Natural killer cell (primary cell): ENCODE data around the gene NPFFR1. TPM values are rescaled to one million over a fixed set of nuclear protein-coding genes. Genes with fewer than 3 reads are reported as not detected.

Experiments used
- ATAC-seq, 3 donors: fragments of 150-1000 bp in 2 of 3; fragments of 200-7000 bp in 1 of 3; cut with Tn5 transposase; 1 replicate in 1 of 3; 2 replicates in 2 of 3; pipeline ENCODE4 v1.10.0; 2021; ENCODE audit warnings: mild to moderate bottlenecking in 2 of 3, moderate library complexity in 2 of 3
- DNase-seq, 2 donors: peaks; one replicate each; pipeline versions ENCODE4 v3.0.0 to v3.0.0-alpha.2; 2013 to 2021; ENCODE audit warnings: mixed read lengths in 1 of 2
- H3K27ac ChIP-seq: one replicate; pipeline ENCODE4 v1.5.1; 2013; ENCODE audit warnings: mild to moderate bottlenecking, low read length
- H3K27me3 ChIP-seq: one replicate; pipeline ENCODE4 v1.6.1; 2013; ENCODE audit warnings: low read length; ENCODE audit not compliant: control insufficient read depth, insufficient read depth
- H3K36me3 ChIP-seq: one replicate; pipeline ENCODE4 v1.6.1; 2013; ENCODE audit warnings: low read length; ENCODE audit not compliant: control insufficient read depth, insufficient read depth
- H3K4me1 ChIP-seq: one replicate; pipeline ENCODE4 v1.6.1; 2013; ENCODE audit warnings: low read length; ENCODE audit not compliant: control insufficient read depth, insufficient read depth
- H3K4me3 ChIP-seq: one replicate; pipeline ENCODE4 v1.5.1; 2013; ENCODE audit warnings: low read length
- H3K9me3 ChIP-seq: one replicate; pipeline ENCODE4 v1.6.1; 2013; ENCODE audit warnings: low read length; ENCODE audit not compliant: control insufficient read depth, insufficient read depth
- H3K27ac Mint-ChIP-seq, 2 donors: one replicate each; pipeline ENCODE4 v1.8.0; 2022; ENCODE audit warnings: mild to moderate bottlenecking in 2 of 2, mixed read lengths in 2 of 2, moderate library complexity in 1 of 2
- H3K27me3 Mint-ChIP-seq, 2 donors: one replicate each; pipeline ENCODE4 v1.8.0; 2022; ENCODE audit warnings: low read depth in 2 of 2, mixed read lengths in 2 of 2
- H3K36me3 Mint-ChIP-seq: one replicate; pipeline ENCODE4 v1.8.0; 2022; ENCODE audit warnings: mixed read lengths
- H3K4me1 Mint-ChIP-seq, 2 donors: one replicate each; pipeline ENCODE4 v1.8.0; 2022; ENCODE audit warnings: mixed read lengths in 2 of 2
- H3K4me3 Mint-ChIP-seq: one replicate; pipeline ENCODE4 v1.8.0; 2022; ENCODE audit warnings: mild to moderate bottlenecking, moderate library complexity, mixed read lengths
- H3K9me3 Mint-ChIP-seq, 2 donors: one replicate each; pipeline ENCODE4 v1.8.0; 2022; ENCODE audit warnings: mixed read lengths in 2 of 2
- WGBS: methylation state at CpG from one replicate; pipeline ENCODE4 v1.1.7; 2013; ENCODE audit warnings: missing lambda C conversion rate; ENCODE audit not compliant: insufficient coverage; 5-methylcytosine and 5-hydroxymethylcytosine counted together
- intact Hi-C: fragments of 100-400 bp; cut with micrococcal nuclease; formaldehyde crosslinking; loops from one replicate; pipeline ENCODE4 v1.14.2; 2022
- total RNA-seq, 4 donors: library from RNA; stranded (reverse); fragments of 120-200 nt in 1 of 4; gene quantifications; one replicate each; pipeline versions ENCODE4 v1.2.3 to v1.2.4, GENCODE V29; 2013 to 2022
- TF ChIP-seq, protein P1 (sequence below): fragments of 200-600 bp; IDR thresholded peaks from one replicate; pipeline ENCODE4 v1.8.0; 2022; ENCODE audit warnings: antibody characterized with exemption

NPFFR1 gene
- total RNA-seq, 3 donors from 2014 or later (not counting 1 experiment from before 2014, with no cell fraction given): 0.05 TPM; not detected in 2

DNA sequence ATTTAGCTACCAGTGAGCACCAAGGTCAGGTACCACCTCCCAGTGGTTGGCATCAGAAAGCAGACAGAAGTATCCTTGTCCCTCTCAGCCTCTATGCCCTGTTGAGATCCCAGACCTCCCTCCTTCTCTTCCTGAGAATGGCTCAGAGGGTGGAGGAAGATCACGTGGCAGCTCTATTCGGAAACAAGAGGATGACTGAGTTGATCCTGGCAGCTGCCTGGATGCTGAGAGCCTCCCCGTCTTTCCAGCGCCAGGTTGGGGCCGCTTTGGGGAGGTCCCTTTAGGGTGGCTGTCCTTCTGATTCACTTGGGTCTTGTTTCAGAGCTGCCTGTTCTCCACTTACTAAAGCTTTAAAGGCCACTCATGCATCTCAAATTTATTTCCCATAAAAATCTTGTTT is 36.9 kb upstream of the NPFFR1 start:
- 92% methylated on average over 5 of the region's 5 CpGs for WGBS
- H3K4me3 ChIP-seq: no peak overlapping the region

DNA sequence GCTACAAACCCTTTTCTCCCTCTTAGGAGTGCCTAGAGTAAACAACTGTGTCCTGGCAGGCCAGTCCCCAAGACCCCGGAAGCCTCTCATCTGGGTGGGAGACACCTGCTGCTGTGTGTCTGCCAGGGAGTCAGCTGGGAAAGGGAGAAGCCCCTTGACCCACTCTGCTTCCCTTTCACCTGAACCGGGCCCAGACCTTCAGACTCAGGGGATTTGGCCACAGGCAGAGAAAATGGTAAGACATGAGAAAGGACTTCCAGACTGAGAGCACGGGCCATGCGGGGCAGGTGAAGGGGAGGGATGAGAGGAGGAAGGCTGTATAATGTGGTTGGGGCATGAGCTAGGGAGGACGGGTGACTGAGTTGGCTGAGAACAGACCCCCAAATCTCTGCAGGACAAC is 36.0 kb upstream of the NPFFR1 start:
- Mint-ChIP-seq H3K27me3 (no peaks in the 10 kb centered on the region), H3K27ac (no peak overlapping the region), H3K4me1 (peaks cover 22 to 30% of the 10 kb centered on the region in 2 donors), H3K4me3 (no peak overlapping the region), H3K36me3 (no peaks in the 10 kb centered on the region), H3K9me3 (no peaks in the 10 kb centered on the region)
- TF ChIP-seq, protein P1, sequence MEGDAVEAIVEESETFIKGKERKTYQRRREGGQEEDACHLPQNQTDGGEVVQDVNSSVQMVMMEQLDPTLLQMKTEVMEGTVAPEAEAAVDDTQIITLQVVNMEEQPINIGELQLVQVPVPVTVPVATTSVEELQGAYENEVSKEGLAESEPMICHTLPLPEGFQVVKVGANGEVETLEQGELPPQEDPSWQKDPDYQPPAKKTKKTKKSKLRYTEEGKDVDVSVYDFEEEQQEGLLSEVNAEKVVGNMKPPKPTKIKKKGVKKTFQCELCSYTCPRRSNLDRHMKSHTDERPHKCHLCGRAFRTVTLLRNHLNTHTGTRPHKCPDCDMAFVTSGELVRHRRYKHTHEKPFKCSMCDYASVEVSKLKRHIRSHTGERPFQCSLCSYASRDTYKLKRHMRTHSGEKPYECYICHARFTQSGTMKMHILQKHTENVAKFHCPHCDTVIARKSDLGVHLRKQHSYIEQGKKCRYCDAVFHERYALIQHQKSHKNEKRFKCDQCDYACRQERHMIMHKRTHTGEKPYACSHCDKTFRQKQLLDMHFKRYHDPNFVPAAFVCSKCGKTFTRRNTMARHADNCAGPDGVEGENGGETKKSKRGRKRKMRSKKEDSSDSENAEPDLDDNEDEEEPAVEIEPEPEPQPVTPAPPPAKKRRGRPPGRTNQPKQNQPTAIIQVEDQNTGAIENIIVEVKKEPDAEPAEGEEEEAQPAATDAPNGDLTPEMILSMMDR: no peak
- no peaks in the 10 kb centered on the region for H3K9me3 ChIP-seq
- H3K4me1 ChIP-seq: peaks cover 39% of the 10 kb centered on the region
- no peak for ATAC-seq
- no peaks in the 10 kb centered on the region for H3K36me3 ChIP-seq
- H3K27ac ChIP-seq: no peak overlapping the region
- WGBS: 96% methylated on average over 5 of the region's 5 CpGs
- no peak overlapping the region for H3K4me3 ChIP-seq
- intact Hi-C loops: no loop called here
- H3K27me3 ChIP-seq: no peaks in the 10 kb centered on the region
- DNase-seq: no peak

More for the DNA sequence above, 36.9 kb upstream of the NPFFR1 start:
- no peak for ATAC-seq
- H3K36me3 Mint-ChIP-seq: no peaks in the 10 kb centered on the region
- no peak for DNase-seq
- H3K27ac Mint-ChIP-seq: no peak overlapping the region
- no peaks in the 10 kb centered on the region for H3K27me3 Mint-ChIP-seq
- peaks cover 48% of the 10 kb centered on the region for H3K4me1 ChIP-seq
- intact Hi-C loops: no loop called here
- TF ChIP-seq, protein P1: no peak
- peaks cover 25 to 30% of the 10 kb centered on the region in 2 donors for H3K4me1 Mint-ChIP-seq
- no peak overlapping the region for H3K4me3 Mint-ChIP-seq
- H3K9me3 Mint-ChIP-seq: no peaks in the 10 kb centered on the region
- no peaks in the 10 kb centered on the region for H3K9me3 ChIP-seq
- no peak overlapping the region for H3K27ac ChIP-seq
- H3K36me3 ChIP-seq: no peaks in the 10 kb centered on the region
- H3K27me3 ChIP-seq: no peaks in the 10 kb centered on the region

DNA sequence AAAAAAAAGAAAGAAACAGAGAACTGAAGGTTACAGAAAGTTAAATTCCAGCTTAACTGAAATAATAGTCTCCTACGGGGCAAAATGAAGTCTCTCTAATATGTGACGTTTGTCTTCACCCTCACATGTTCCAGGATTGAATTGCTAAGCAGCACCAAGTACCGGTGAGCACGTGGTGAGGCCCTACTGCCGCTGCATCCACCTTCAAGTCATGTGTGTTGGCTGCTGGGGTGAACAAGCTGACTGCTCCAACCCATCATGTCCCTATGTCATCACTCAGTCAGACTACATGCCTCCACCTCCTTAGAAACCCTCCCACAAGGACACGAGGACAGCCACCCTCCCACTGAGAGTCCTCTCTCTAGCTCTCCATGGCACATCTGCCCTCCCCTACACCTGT is 35.4 kb upstream of the NPFFR1 start:
- WGBS: 92% methylated on average over 6 of the region's 6 CpGs
- Mint-ChIP-seq H3K36me3 (no peaks in the 10 kb centered on the region), H3K9me3 (no peaks in the 10 kb centered on the region), H3K27ac (no peak overlapping the region), H3K4me1 (peaks cover 16 to 23% of the 10 kb centered on the region in 2 donors), H3K4me3 (no peak overlapping the region), H3K27me3 (no peaks in the 10 kb centered on the region)
- H3K27me3 ChIP-seq: no peaks in the 10 kb centered on the region
- H3K4me1 ChIP-seq: peaks cover 33% of the 10 kb centered on the region
- DNase-seq: no peak
- TF ChIP-seq, protein P1: no peak
- H3K9me3 ChIP-seq: no peaks in the 10 kb centered on the region
- H3K36me3 ChIP-seq: no peaks in the 10 kb centered on the region
- no peak overlapping the region for H3K27ac ChIP-seq
- no peak for ATAC-seq
- no peak overlapping the region for H3K4me3 ChIP-seq
- intact Hi-C loops: no loop called here

DNA sequence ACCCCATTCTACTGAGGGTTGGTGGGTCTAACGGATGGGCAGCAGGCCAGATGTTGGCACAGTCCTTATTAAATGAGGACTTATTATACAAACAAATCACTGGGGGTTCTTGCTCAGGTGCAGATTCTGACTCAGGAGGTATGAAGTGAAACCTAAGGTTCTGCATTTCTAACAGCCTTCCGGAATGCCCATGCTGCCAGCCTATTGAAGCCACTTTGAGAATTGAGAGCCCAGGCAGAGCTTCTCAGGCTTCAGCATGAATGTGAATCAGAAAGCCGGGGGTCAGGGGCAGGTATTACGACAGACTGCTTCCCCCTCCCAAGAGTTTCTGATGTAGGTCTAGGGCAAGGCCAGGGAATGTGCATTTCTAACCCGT is 34.1 kb upstream of the NPFFR1 start:
- Histone ChIP-seq H3K4me3 (no peak overlapping the region), H3K9me3 (no peaks in the 10 kb centered on the region), H3K27ac (no peak overlapping the region), H3K36me3 (no peaks in the 10 kb centered on the region), H3K27me3 (no peaks in the 10 kb centered on the region), H3K4me1 (peaks cover 20% of the 10 kb centered on the region)
- no peak for ATAC-seq
- Mint-ChIP-seq H3K4me1 (peaks cover 3 to 11% of the 10 kb centered on the region in 2 donors), H3K27me3 (no peaks in the 10 kb centered on the region), H3K9me3 (no peaks in the 10 kb centered on the region), H3K27ac (no peak overlapping the region), H3K36me3 (no peaks in the 10 kb centered on the region), H3K4me3 (no peak overlapping the region)
- TF ChIP-seq, protein P1: no peak
- 96% methylated on average over 4 of the region's 5 CpGs for WGBS
- no peak for DNase-seq
- intact Hi-C loops: no loop called here
